Keratinocyte (primary cell): ENCODE measurements around the gene CUBN. TPM values are rescaled to one million over a fixed set of nuclear protein-coding genes. Genes with fewer than 3 reads are reported as not detected.
A peak's percentile ranks its signal among the peaks of the same experiment; 100 is the strongest.

Experiments
- DNase-seq: peaks from one replicate; pipeline ENCODE4 v3.0.0-alpha.2; 2011; ENCODE audit warnings: low read depth, missing footprints, low spot score
- FAIRE-seq: peaks from 2 replicates; lab custom pipeline; 2011; peaks lifted over from hg19 to GRCh38; lab: Jason Lieb, UNC
- H2AFZ ChIP-seq: 2 replicates; pipeline ENCODE4 v1.6.0; 2012; ENCODE audit warnings: low read length, control low read depth, inconsistent platforms; ENCODE audit not compliant: control insufficient read depth
- H3K27ac ChIP-seq: 2 replicates; pipeline ENCODE4 v1.5.1; 2011; ENCODE audit warnings: low read length; ENCODE audit not compliant: control insufficient read depth, insufficient read depth
- H3K27me3 ChIP-seq: 3 replicates; pipeline ENCODE4 v1.6.0; 2011; ENCODE audit warnings: low read length; ENCODE audit not compliant: control insufficient read depth, insufficient read depth; ENCODE audit errors: extremely low read depth
- H3K36me3 ChIP-seq, 2 experiments: 2 replicates in 1 of 2; 3 replicates in 1 of 2; pipeline ENCODE4 v1.5.1; 2011; ENCODE audit warnings: low read length in 2 of 2, mild to moderate bottlenecking in 1 of 2; ENCODE audit not compliant: control insufficient read depth in 2 of 2, insufficient read depth in 2 of 2; ENCODE audit errors: extremely low read depth in 1 of 2
- H3K4me1 ChIP-seq: 3 replicates; pipeline ENCODE4 v1.5.1; 2011; ENCODE audit warnings: low read length; ENCODE audit not compliant: control insufficient read depth, insufficient read depth; ENCODE audit errors: extremely low read depth
- H3K4me2 ChIP-seq: 3 replicates; pipeline ENCODE4 v1.6.0; 2011; ENCODE audit warnings: low read depth, low read length; ENCODE audit not compliant: control insufficient read depth, insufficient read depth; ENCODE audit errors: extremely low read depth
- H3K4me3 ChIP-seq, 3 experiments: fragments of 200-600 bp in 1 of 3; sonication (generic) in 1 of 3; 2 replicates in 2 of 3; 3 replicates in 1 of 3; pipeline ENCODE4 v1.5.1; 2011 to 2016; ENCODE audit warnings: low read length in 3 of 3, mild to moderate bottlenecking in 3 of 3, control low read depth in 2 of 3, inconsistent platforms in 1 of 3, low read depth in 1 of 3, mixed read lengths in 1 of 3, mixed run types in 1 of 3, moderate library complexity in 1 of 3; ENCODE audit not compliant: control insufficient read depth in 2 of 3, insufficient read depth in 2 of 3; ENCODE audit errors: extremely low read depth in 1 of 3
- H3K79me2 ChIP-seq: 2 replicates; pipeline ENCODE4 v1.6.0; 2012; ENCODE audit warnings: low read length; ENCODE audit not compliant: control insufficient read depth, insufficient read depth
- H3K9ac ChIP-seq: 3 replicates; pipeline ENCODE4 v1.6.0; 2011; ENCODE audit warnings: low read length; ENCODE audit not compliant: control insufficient read depth, insufficient read depth; ENCODE audit errors: extremely low read depth
- H3K9me1 ChIP-seq: 3 replicates; pipeline ENCODE4 v1.6.0; 2011; ENCODE audit warnings: low read length; ENCODE audit not compliant: control insufficient read depth, insufficient read depth; ENCODE audit errors: extremely low read depth
- H3K9me3 ChIP-seq: 2 replicates; pipeline ENCODE4 v1.5.1; 2012; ENCODE audit warnings: low read depth, low read length; ENCODE audit not compliant: control insufficient read depth
- H4K20me1 ChIP-seq: 3 replicates; pipeline ENCODE4 v1.6.0; 2011; ENCODE audit warnings: low read length; ENCODE audit not compliant: control insufficient read depth, insufficient read depth; ENCODE audit errors: extremely low read depth
- EZH2 ChIP-seq: IDR thresholded peaks from one replicate; pipeline ENCODE4 v1.6.1; 2012; ENCODE audit warnings: inconsistent platforms, mild to moderate bottlenecking, low read length, moderate library complexity
- dilution Hi-C: fragments of 300-500 bp; cut with MboI; formaldehyde crosslinking; loops from one replicate; pipeline ENCODE4 v1.7.0; 2020; ENCODE audit warnings: low sequenced_read_pairs; ENCODE audit not compliant: extremely low pct_ligation_motif_present
- polyA plus RNA-seq, 5 experiments: library from polyadenylated mRNA; depleted of rRNA in 3 of 5; stranded (reverse) in 3 of 5; stranded (forward) in 1 of 5; unstranded in 1 of 5; fragments of >200 nt; gene quantifications; 1 replicate in 1 of 5; 2 replicates in 3 of 5; 3 replicates in 1 of 5; pipeline versions ENCODE4 v1.2.1 to v1.2.3, GENCODE V29; 2011 to 2012; ENCODE audit warnings: missing spikeins in 2 of 5, low read depth in 1 of 5, low replicate concordance in 1 of 5
- TF ChIP-seq, protein P1 (sequence below), 3 experiments: IDR thresholded peaks in 1 of 3; conservative IDR thresholded peaks in 1 of 3; optimal IDR thresholded peaks in 1 of 3; 2 replicates in 2 of 3; 3 replicates in 1 of 3; pipeline versions ENCODE3 to v1.5.1; 2011; ENCODE audit warnings: low read length in 3 of 3, mild to moderate bottlenecking in 3 of 3, moderate library complexity in 2 of 3, control low read depth in 1 of 3, inconsistent platforms in 1 of 3; ENCODE audit not compliant: insufficient read depth in 2 of 3; ENCODE audit errors: extremely low read depth in 1 of 3

The CUBN gene
- polyA plus RNA-seq, 1 donor (not counting 4 experiments of a cell fraction or from before 2014, with no cell fraction given): 0.07 TPM

DNA sequence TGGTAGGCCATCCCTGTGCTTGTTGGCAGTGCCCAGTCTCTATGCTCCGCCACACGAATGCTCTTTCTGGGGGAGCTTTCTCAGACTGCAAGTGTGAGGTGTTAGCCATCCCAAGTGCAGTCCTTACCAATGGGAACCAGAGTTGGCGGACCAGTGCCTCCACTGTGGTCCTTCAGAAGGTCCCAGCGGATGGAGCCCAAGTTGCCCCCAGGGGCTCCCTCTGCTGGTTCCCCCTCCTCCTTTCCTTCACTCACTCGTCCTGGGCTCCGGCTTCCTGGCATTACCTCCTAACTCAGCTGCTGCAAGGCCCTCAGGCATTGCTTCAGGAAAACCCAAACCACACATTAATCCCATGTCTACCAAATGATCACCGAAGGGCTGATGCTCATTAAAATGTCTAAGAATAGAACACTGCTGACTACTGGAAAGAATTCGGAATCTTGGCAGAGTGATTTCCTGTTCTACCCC is 139.8 kb downstream of the CUBN start:
- Histone ChIP-seq H3K4me2 (no peak overlapping the region), H3K9ac (no peak overlapping the region), H3K79me2 (no peaks in the 10 kb centered on the region), H3K4me1 (peaks cover 16% of the 10 kb centered on the region), H3K9me1 (no peaks in the 10 kb centered on the region), H3K36me3 (no peaks in the 10 kb centered on the region), H4K20me1 (no peaks in the 10 kb centered on the region), H3K27ac (no peak overlapping the region), H3K27me3 (no peaks in the 10 kb centered on the region), H2AFZ (no peak overlapping the region), H3K9me3 (no peaks in the 10 kb centered on the region), H3K4me3 (no peak overlapping the region)
- dilution Hi-C loops: no loop called here
- DNase-seq (no peak), FAIRE-seq (peak; percentile 13)
- TF ChIP-seq EZH2: no peak
- TF ChIP-seq, protein P1, sequence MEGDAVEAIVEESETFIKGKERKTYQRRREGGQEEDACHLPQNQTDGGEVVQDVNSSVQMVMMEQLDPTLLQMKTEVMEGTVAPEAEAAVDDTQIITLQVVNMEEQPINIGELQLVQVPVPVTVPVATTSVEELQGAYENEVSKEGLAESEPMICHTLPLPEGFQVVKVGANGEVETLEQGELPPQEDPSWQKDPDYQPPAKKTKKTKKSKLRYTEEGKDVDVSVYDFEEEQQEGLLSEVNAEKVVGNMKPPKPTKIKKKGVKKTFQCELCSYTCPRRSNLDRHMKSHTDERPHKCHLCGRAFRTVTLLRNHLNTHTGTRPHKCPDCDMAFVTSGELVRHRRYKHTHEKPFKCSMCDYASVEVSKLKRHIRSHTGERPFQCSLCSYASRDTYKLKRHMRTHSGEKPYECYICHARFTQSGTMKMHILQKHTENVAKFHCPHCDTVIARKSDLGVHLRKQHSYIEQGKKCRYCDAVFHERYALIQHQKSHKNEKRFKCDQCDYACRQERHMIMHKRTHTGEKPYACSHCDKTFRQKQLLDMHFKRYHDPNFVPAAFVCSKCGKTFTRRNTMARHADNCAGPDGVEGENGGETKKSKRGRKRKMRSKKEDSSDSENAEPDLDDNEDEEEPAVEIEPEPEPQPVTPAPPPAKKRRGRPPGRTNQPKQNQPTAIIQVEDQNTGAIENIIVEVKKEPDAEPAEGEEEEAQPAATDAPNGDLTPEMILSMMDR (optimal IDR thresholded peaks at IDR 0.05 in 1 of 3, IDR thresholded peaks at IDR 0.05 in 1 of 3, conservative IDR thresholded peaks at IDR 0.05 in 1 of 3; ENCODE audit: extremely low read depth in 1 of 3, insufficient read depth in 2 of 3, low read length in 3 of 3): peak in 1 of 3 experiments; percentile 6

DNA sequence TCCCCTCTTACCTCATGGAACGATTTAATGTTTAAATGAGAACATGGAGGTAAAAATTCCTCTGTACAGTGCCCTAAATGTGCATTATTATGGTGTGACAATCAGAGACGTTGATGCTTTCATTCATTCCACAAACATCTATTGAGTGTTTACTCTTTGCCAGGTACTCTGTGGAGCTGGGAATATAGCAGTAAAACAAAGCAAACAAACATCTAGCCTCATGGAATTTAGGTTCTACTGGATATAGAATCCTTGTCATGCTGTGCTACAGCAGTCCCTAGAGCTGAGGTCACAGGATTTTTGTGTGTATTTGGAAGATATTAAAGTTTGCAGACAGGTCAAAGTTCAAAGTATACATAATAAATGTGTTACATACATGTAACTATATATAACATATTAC is 140.7 kb downstream of the CUBN start:
- H3K4me3 ChIP-seq: no peak overlapping the region
- no peak overlapping the region for H3K9ac ChIP-seq
- dilution Hi-C loops: no loop called here
- H3K36me3 ChIP-seq: no peaks in the 10 kb centered on the region
- H3K27me3 ChIP-seq: no peaks in the 10 kb centered on the region
- FAIRE-seq (peak; percentile 36), DNase-seq (no peak)
- H3K9me3 ChIP-seq: no peaks in the 10 kb centered on the region
- no peak for TF ChIP-seq EZH2
- TF ChIP-seq, protein P1 (optimal IDR thresholded peaks at IDR 0.05 in 1 of 3, IDR thresholded peaks at IDR 0.05 in 1 of 3, conservative IDR thresholded peaks at IDR 0.05 in 1 of 3; ENCODE audit: extremely low read depth in 1 of 3, insufficient read depth in 2 of 3, low read length in 3 of 3): no peak
- no peak overlapping the region for H3K4me2 ChIP-seq
- H3K4me1 ChIP-seq: peaks cover 16% of the 10 kb centered on the region
- H3K27ac ChIP-seq: no peak overlapping the region
- no peaks in the 10 kb centered on the region for H3K79me2 ChIP-seq
- no peaks in the 10 kb centered on the region for H4K20me1 ChIP-seq
- no peaks in the 10 kb centered on the region for H3K9me1 ChIP-seq
- no peak overlapping the region for H2AFZ ChIP-seq
